K562 (cell line): ENCODE measurements around the gene DHTKD1. TPM values are rescaled to one million over a fixed set of nuclear protein-coding genes. Genes with fewer than 3 reads are reported as not detected.
A peak's percentile ranks its signal among the peaks of the same experiment; 100 is the strongest.

Experiments used
- ARNT ChIP-seq, 2 experiments: fragments of 450-650 bp; IDR thresholded peaks; 2 replicates each; pipeline ENCODE4 v1.6.1; 2016; ENCODE audit warnings: mild to moderate bottlenecking in 1 of 2
- ELF1 ChIP-seq: fragments of 200-800 bp; sonication (Bioruptor generic); IDR thresholded peaks from 2 replicates; pipeline ENCODE4 v1.6.1; 2016; ENCODE audit warnings: missing genetic modification characterization, missing compliant biosample characterization
- FIP1L1 ChIP-seq: fragments of 200-400 bp; formaldehyde crosslinking; IDR thresholded peaks from 2 replicates; pipeline ENCODE4 v1.6.1; 2018; ENCODE audit warnings: mild to moderate bottlenecking, low read depth, low read length; ENCODE audit not compliant: poor library complexity, severe bottlenecking
- HDAC2 ChIP-seq: fragments of 450-650 bp; IDR thresholded peaks from 2 replicates; pipeline ENCODE4 v1.6.1; 2016; ENCODE audit warnings: mild to moderate bottlenecking
- HOXB6 ChIP-seq: fragments of 250-450 bp; sonication (Bioruptor Pico); IDR thresholded peaks from 2 replicates; pipeline ENCODE4 v1.5.1; 2022; ENCODE audit warnings: mild to moderate bottlenecking, borderline replicate concordance
- POLR3G ChIP-seq: IDR thresholded peaks from 2 replicates; pipeline ENCODE4 v1.6.1; 2011; ENCODE audit not compliant: insufficient read length, insufficient replicate concordance; ENCODE audit errors: extremely low read depth
- RFX1 ChIP-seq: fragments of 450-650 bp; IDR thresholded peaks from 2 replicates; pipeline ENCODE4 v1.6.1; 2016; ENCODE audit warnings: mild to moderate bottlenecking, moderate library complexity
- STAT5A ChIP-seq: IDR thresholded peaks from 2 replicates; pipeline ENCODE4 v1.6.1; 2012; ENCODE audit warnings: low read length, inconsistent platforms, borderline replicate concordance
- TCF3 ChIP-seq: sonication (generic); formaldehyde crosslinking; IDR thresholded peaks from 2 replicates; pipeline ENCODE4 v1.4.0; 2020; ENCODE audit warnings: mild to moderate bottlenecking, missing genetic modification reagents
- ZNF140 ChIP-seq: fragments of 250-450 bp; sonication (Bioruptor Pico); IDR thresholded peaks from 2 replicates; pipeline ENCODE4 v1.8.0; 2021; ENCODE audit warnings: moderate library complexity, mild to moderate bottlenecking, inconsistent platforms
- ZNF253 ChIP-seq: fragments of 250-450 bp; sonication (Bioruptor Pico); conservative IDR thresholded peaks from 2 replicates; pipeline ENCODE4 v1.6.1; 2021; ENCODE audit warnings: mild to moderate bottlenecking
- ZNF274 ChIP-seq: IDR thresholded peaks from 2 replicates; pipeline ENCODE4 v1.6.1; 2011; ENCODE audit warnings: low read depth, mild to moderate bottlenecking, low read length, moderate library complexity, borderline replicate concordance
- ZNF41 ChIP-seq: fragments of 250-450 bp; sonication (Bioruptor Pico); conservative IDR thresholded peaks from 2 replicates; pipeline ENCODE4 v1.4.0; 2020; ENCODE audit warnings: mild to moderate bottlenecking
- ZNF561 ChIP-seq: fragments of 450-650 bp; formaldehyde crosslinking; conservative IDR thresholded peaks from 2 replicates; pipeline ENCODE4 v1.4.0; 2020; ENCODE audit warnings: mild to moderate bottlenecking, moderate library complexity
- polyA plus RNA-seq, 8 experiments: library from polyadenylated mRNA; depleted of rRNA in 4 of 8; stranded (reverse) in 5 of 8; unstranded in 3 of 8; fragments of >200 nt; fragmentation: Nextera tagmentation in 2 of 8; fragmentation: Illumina TruSeq in 1 of 8; extraction: Ambion mirVana in 2 of 8; extraction: Trizol in 1 of 8; gene quantifications; 2 replicates each; pipeline versions ENCODE4 v1.2.1 to v1.2.3, GENCODE V29; 2011 to 2014; ENCODE audit warnings: inconsistent platforms in 1 of 8, missing spikeins in 1 of 8
- total RNA-seq, 7 experiments: library from RNA; depleted of rRNA in 6 of 7; stranded (reverse); fragments of >200 nt in 6 of 7; fragmentation: Illumina TruSeq in 2 of 7; extraction: Trizol in 2 of 7; gene quantifications; 2 replicates each; pipeline versions ENCODE4 v1.2.1 to v1.2.3, GENCODE V29; 2011 to 2021; ENCODE audit warnings: low replicate concordance in 1 of 7
- TF ChIP-seq, protein P1 (sequence below): fragments of 450-650 bp; conservative IDR thresholded peaks from 2 replicates; pipeline ENCODE4 v1.6.1; 2016; ENCODE audit warnings: missing genetic modification characterization, low read depth, mild to moderate bottlenecking, control low read depth, missing compliant biosample characterization
- TF ChIP-seq, protein P2 (sequence below): fragments of 200-800 bp; sonication (Bioruptor generic); IDR thresholded peaks from 2 replicates; pipeline ENCODE4 v1.6.1; 2017; ENCODE audit warnings: missing genetic modification characterization, missing compliant biosample characterization
- TF ChIP-seq, protein P3 (sequence below): fragments of 450-650 bp; IDR thresholded peaks from 2 replicates; pipeline ENCODE4 v1.6.1; 2016; ENCODE audit warnings: borderline replicate concordance
- TF ChIP-seq, protein P4 (sequence below): fragments of 250-450 bp; sonication (Bioruptor Pico); IDR thresholded peaks from 2 replicates; pipeline ENCODE4 v1.5.0; 2021; ENCODE audit warnings: mild to moderate bottlenecking, borderline replicate concordance
- TF ChIP-seq, protein P5 (sequence below): fragments of 450-650 bp; IDR thresholded peaks from 2 replicates; pipeline ENCODE4 v1.6.1; 2014; ENCODE audit warnings: low read depth, mild to moderate bottlenecking, moderate library complexity, borderline replicate concordance

Gene DHTKD1
- total and polyA plus RNA-seq, 9 of the 15 experiments (the other 6 are each of a cell fraction or from before 2014, with no cell fraction given), result 3.1 to 19.7 (median 6.8) TPM

DNA sequence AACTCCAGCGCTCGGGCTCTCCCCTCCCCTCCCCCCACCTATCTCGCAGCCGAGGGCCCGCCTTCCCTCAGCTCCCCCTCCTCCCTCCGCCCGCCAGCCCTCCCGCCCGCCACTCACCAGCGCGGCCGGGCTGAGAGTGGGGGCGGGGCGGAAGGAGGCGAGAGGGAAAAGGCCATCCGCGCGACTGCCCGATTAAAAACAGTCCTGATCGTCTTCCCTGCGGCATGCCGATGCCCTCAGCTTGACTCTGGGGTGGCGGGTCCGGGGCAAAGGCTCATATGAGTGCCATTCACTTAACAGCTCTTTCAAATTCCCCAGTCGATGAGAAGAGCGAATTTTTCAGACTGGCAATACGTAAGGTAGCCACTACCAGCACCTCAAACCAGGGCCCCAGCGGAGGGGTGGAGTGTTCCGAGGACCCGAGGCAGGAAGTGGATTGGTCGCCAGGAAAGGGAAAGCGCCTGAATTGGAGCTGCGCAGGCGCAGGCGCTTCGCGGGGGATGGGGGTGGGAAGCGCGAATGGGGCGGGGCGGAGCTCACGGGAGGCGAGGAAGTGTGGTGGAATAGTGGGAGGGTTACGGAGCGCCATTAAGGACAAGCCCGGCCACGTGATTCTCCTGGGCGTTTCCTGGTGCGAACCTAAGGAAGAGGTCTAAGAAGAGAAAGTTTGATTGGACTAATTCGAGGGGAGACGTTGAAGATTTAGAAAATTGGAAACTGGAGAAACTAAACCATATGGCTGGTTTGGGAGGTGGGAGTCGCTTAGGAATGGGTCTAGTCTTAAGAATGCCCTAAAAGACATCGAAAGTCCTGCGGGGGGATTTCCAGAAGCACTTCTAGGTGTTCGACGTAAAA lies 25.7 kb upstream of the DHTKD1 start, which contains the start of gene UPF2 (continued):
- TF ChIP-seq, protein P1, sequence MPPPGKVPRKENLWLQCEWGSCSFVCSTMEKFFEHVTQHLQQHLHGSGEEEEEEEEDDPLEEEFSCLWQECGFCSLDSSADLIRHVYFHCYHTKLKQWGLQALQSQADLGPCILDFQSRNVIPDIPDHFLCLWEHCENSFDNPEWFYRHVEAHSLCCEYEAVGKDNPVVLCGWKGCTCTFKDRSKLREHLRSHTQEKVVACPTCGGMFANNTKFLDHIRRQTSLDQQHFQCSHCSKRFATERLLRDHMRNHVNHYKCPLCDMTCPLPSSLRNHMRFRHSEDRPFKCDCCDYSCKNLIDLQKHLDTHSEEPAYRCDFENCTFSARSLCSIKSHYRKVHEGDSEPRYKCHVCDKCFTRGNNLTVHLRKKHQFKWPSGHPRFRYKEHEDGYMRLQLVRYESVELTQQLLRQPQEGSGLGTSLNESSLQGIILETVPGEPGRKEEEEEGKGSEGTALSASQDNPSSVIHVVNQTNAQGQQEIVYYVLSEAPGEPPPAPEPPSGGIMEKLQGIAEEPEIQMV (tag), result no peak
- TF ChIP-seq ELF1 (tag) (peak; percentile 96), ZNF561 (no peak), ZNF140 (no peak), POLR3G (no peak), ZNF41 (no peak), RFX1 (no peak), HDAC2 (no peak), STAT5A (no peak), HOXB6 (no peak), ZNF253 (CRISPR knock-in tag) (no peak), ZNF274 (no peak), ARNT (IDR thresholded peaks at IDR 0.05) (peak; percentile 37 to 52; a peak in 1 of 4 replicates), TCF3 (CRISPR knock-in tag) (no peak), FIP1L1 (no peak)
- TF ChIP-seq, protein P2, sequence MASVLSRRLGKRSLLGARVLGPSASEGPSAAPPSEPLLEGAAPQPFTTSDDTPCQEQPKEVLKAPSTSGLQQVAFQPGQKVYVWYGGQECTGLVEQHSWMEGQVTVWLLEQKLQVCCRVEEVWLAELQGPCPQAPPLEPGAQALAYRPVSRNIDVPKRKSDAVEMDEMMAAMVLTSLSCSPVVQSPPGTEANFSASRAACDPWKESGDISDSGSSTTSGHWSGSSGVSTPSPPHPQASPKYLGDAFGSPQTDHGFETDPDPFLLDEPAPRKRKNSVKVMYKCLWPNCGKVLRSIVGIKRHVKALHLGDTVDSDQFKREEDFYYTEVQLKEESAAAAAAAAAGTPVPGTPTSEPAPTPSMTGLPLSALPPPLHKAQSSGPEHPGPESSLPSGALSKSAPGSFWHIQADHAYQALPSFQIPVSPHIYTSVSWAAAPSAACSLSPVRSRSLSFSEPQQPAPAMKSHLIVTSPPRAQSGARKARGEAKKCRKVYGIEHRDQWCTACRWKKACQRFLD, result no peak
- TF ChIP-seq, protein P3, sequence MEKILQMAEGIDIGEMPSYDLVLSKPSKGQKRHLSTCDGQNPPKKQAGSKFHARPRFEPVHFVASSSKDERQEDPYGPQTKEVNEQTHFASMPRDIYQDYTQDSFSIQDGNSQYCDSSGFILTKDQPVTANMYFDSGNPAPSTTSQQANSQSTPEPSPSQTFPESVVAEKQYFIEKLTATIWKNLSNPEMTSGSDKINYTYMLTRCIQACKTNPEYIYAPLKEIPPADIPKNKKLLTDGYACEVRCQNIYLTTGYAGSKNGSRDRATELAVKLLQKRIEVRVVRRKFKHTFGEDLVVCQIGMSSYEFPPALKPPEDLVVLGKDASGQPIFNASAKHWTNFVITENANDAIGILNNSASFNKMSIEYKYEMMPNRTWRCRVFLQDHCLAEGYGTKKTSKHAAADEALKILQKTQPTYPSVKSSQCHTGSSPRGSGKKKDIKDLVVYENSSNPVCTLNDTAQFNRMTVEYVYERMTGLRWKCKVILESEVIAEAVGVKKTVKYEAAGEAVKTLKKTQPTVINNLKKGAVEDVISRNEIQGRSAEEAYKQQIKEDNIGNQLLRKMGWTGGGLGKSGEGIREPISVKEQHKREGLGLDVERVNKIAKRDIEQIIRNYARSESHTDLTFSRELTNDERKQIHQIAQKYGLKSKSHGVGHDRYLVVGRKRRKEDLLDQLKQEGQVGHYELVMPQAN, result no peak
- TF ChIP-seq, protein P4, sequence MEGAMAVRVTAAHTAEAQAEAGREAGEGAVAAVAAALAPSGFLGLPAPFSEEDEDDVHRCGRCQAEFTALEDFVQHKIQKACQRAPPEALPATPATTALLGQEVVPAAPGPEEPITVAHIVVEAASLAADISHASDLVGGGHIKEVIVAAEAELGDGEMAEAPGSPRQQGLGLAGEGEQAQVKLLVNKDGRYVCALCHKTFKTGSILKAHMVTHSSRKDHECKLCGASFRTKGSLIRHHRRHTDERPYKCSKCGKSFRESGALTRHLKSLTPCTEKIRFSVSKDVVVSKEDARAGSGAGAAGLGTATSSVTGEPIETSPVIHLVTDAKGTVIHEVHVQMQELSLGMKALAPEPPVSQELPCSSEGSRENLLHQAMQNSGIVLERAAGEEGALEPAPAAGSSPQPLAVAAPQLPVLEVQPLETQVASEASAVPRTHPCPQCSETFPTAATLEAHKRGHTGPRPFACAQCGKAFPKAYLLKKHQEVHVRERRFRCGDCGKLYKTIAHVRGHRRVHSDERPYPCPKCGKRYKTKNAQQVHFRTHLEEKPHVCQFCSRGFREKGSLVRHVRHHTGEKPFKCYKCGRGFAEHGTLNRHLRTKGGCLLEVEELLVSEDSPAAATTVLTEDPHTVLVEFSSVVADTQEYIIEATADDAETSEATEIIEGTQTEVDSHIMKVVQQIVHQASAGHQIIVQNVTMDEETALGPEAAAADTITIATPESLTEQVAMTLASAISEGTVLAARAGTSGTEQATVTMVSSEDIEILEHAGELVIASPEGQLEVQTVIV, result no peak
- TF ChIP-seq, protein P5, sequence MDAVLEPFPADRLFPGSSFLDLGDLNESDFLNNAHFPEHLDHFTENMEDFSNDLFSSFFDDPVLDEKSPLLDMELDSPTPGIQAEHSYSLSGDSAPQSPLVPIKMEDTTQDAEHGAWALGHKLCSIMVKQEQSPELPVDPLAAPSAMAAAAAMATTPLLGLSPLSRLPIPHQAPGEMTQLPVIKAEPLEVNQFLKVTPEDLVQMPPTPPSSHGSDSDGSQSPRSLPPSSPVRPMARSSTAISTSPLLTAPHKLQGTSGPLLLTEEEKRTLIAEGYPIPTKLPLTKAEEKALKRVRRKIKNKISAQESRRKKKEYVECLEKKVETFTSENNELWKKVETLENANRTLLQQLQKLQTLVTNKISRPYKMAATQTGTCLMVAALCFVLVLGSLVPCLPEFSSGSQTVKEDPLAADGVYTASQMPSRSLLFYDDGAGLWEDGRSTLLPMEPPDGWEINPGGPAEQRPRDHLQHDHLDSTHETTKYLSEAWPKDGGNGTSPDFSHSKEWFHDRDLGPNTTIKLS, result no peak
